Body of pancreas (tissue), 4 donors: ENCODE results near the gene HECW1. TPM values are rescaled to one million over a fixed set of nuclear protein-coding genes. Genes with fewer than 3 reads are reported as not detected.

Source experiments
- ATAC-seq: fragments of 150-250 bp; one replicate; pipeline ENCODE4 v1.9.1; 2016
- DNase-seq, 4 donors: peaks; one replicate each; pipeline ENCODE4 v3.0.0-alpha.2; 2019
- H3K27ac ChIP-seq, 4 donors: fragments of 200-600 bp; sonication (generic); 1 replicate in 3 of 4; 2 replicates in 1 of 4; pipeline versions ENCODE4 v1.5.1 to v1.6.1; 2016 to 2019; ENCODE audit warnings: mild to moderate bottlenecking in 1 of 4, mixed read lengths in 1 of 4, moderate library complexity in 1 of 4
- H3K27me3 ChIP-seq, 2 donors: fragments of 200-600 bp; sonication (generic); one replicate each; pipeline ENCODE4 v1.6.0; 2016; ENCODE audit warnings: mild to moderate bottlenecking in 1 of 2
- H3K36me3 ChIP-seq, 2 donors: fragments of 200-600 bp; sonication (generic); replicated peaks in 1 of 2; 2 replicates each; pipeline ENCODE4 v1.5.1; 2016; ENCODE audit warnings: low read depth in 2 of 2; ENCODE audit not compliant: insufficient read depth in 1 of 2
- H3K4me1 ChIP-seq: fragments of 200-600 bp; sonication (generic); one replicate; pipeline ENCODE4 v1.6.0; 2016
- H3K4me3 ChIP-seq, 2 donors: fragments of 200-600 bp; sonication (generic); 1 replicate in 1 of 2; 2 replicates in 1 of 2; pipeline ENCODE4 v1.5.1; 2016 to 2019
- H3K9me3 ChIP-seq, 3 donors: fragments of 200-600 bp; sonication (generic); 1 replicate in 2 of 3; 2 replicates in 1 of 3; pipeline ENCODE4 v1.5.1; 2016
- POLR2A ChIP-seq, 3 donors: fragments of 450-650 bp; IDR thresholded peaks; one replicate each; pipeline ENCODE4 v1.6.1; 2016; ENCODE audit warnings: antibody characterized with exemption in 3 of 3, mild to moderate bottlenecking in 2 of 3
- WGBS, 2 donors: methylation state at CpG; one replicate each; pipeline ENCODE4 v1.1.5; 2017; 5-methylcytosine and 5-hydroxymethylcytosine counted together
- intact Hi-C: fragments of 100-400 bp; cut with DNase I; formaldehyde crosslinking; loops from one replicate; pipeline ENCODE4 v1.15.1; 2023
- total RNA-seq, 2 donors: library from RNA; depleted of rRNA; stranded (reverse); fragments of >200 nt; gene quantifications; one replicate each; pipeline ENCODE4 v1.1.0, GENCODE V29; 2016
- TF ChIP-seq, protein P1 (sequence below), 7 experiments: fragments of 450-650 bp in 4 of 7; fragments of 200-600 bp in 3 of 7; sonication (generic) in 3 of 7; IDR thresholded peaks; one replicate each; pipeline ENCODE4 v1.5.1; 2016 to 2019; ENCODE audit warnings: antibody characterized with exemption in 7 of 7

The HECW1 gene
- total RNA-seq, 2 donors from 2014 or later, result under 0.01 TPM; not detected in 1

DNA sequence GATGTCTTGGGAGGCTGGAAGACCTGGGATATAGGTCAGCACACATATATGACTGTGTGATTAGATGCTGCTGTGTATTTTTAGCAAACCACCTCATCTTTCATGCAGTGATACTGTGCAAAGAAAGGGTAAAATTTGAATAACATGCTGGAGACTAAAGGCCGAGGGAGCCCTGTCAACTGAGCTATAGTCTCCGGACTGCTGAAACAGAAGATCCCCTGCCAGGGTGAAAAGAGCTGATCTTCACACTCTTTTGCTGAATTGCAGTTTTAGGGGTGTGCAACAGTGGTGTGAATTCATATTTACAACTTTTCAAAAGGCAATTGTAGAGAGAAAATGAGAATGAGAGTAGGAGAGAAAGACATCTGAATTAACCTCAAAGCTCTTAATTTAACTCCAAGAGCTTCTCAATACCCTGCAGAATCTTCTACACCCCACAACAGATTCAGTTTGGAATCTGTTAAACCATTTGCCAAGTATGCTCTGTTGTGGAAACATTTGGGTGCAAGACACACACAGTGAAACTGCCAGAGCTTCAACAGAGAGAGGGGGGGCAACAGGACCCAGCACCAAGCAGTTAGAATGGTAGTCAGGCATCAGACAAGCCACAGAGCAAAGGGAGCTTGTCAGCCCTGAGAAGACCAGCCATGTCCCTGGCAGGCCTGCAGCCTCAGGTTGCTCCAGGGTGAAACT, 280.3 kb downstream of the HECW1 start:
- Histone ChIP-seq H3K4me1 (no peaks in the 10 kb centered on the region), H3K27ac (no peak overlapping the region), H3K9me3 (no peaks in the 10 kb centered on the region), H3K36me3 (no peaks in the 10 kb centered on the region), H3K4me3 (no peak overlapping the region), H3K27me3 (no peaks in the 10 kb centered on the region)
- ATAC-seq (no peak), DNase-seq (no peak)
- no peak for TF ChIP-seq POLR2A (IDR thresholded peaks at IDR 0.05)
- TF ChIP-seq, protein P1, sequence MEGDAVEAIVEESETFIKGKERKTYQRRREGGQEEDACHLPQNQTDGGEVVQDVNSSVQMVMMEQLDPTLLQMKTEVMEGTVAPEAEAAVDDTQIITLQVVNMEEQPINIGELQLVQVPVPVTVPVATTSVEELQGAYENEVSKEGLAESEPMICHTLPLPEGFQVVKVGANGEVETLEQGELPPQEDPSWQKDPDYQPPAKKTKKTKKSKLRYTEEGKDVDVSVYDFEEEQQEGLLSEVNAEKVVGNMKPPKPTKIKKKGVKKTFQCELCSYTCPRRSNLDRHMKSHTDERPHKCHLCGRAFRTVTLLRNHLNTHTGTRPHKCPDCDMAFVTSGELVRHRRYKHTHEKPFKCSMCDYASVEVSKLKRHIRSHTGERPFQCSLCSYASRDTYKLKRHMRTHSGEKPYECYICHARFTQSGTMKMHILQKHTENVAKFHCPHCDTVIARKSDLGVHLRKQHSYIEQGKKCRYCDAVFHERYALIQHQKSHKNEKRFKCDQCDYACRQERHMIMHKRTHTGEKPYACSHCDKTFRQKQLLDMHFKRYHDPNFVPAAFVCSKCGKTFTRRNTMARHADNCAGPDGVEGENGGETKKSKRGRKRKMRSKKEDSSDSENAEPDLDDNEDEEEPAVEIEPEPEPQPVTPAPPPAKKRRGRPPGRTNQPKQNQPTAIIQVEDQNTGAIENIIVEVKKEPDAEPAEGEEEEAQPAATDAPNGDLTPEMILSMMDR (IDR thresholded peaks at IDR 0.05), result no peak
- intact Hi-C loops, result no loop called here
- 63 to 82% methylated on average over 2 of the region's 2 CpGs for WGBS, 2 donors

DNA sequence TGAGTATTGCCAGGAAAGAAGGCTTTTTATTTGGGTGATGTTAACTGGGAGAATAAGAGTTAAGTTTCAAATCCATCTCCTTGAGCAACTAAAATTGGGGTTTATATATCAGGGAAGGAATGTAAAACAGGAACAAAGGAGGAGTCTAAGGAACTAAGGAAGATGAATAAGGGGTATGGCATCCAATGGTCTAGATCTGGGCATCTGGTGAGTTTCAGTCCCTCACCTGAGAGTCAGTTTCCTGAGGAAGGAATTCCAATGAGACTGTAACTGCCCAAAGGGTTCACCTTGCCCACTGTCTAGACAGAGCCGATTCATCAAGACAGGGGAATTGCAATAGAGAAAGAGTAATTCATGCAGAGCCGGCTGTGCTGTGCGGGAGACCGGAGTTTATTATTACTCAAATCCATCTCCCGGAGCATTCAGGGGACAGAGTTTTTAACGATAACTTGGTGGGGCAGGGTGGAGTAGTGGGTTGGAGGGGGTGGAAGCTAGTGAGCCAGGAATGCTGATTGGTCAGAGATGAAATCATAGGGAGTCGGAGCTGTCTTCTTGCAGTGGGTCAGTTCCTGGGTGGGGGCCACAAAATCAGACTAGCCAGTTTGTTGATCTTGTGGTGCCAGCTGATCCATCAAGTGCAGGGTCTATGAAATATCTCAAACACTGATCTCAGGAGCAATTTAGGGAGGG, 282.1 kb downstream of the HECW1 start:
- H3K27me3 ChIP-seq, result no peaks in the 10 kb centered on the region
- H3K9me3 ChIP-seq, result no peaks in the 10 kb centered on the region
- ATAC-seq, result no peak
- WGBS, 2 donors, result 83 to 84% methylated on average over 7 of the region's 7 CpGs
- no peaks in the 10 kb centered on the region for H3K36me3 ChIP-seq
- TF ChIP-seq POLR2A (IDR thresholded peaks at IDR 0.05), result no peak
- TF ChIP-seq, protein P1 (IDR thresholded peaks at IDR 0.05), result no peak
- no peak overlapping the region for H3K27ac ChIP-seq
- intact Hi-C loops, result no loop called here
- no peaks in the 10 kb centered on the region for H3K4me1 ChIP-seq
- DNase-seq, result no peak
- H3K4me3 ChIP-seq, result no peak overlapping the region

DNA sequence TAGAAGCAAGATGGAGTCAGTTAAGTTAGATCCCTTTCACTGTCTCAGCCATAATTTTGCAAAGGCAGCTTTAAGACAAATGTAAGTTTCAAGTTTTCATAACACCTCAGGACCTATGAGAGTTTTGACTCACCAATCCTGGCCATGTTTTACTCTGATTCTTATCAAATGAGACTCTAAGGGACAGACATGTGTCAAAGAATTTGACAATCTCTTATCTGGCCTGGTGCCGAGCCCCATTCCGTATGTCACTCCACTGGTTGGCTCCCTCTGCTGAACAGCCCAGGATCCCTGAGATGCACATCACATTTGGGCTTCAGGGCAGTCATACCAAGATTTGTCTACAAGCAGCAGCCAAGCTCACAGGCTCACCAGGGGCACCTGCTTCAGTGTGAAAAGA, 282.9 kb downstream of the HECW1 start:
- no peaks in the 10 kb centered on the region for H3K27me3 ChIP-seq
- H3K27ac ChIP-seq, result no peak overlapping the region
- no peak for ATAC-seq
- H3K9me3 ChIP-seq, result no peaks in the 10 kb centered on the region
- intact Hi-C loops, result no loop called here
- no peak overlapping the region for H3K4me3 ChIP-seq
- no peaks in the 10 kb centered on the region for H3K36me3 ChIP-seq
- no peak for DNase-seq
- 21 to 25% methylated on average over 2 of the region's 2 CpGs for WGBS, 2 donors
- H3K4me1 ChIP-seq, result no peaks in the 10 kb centered on the region
- TF ChIP-seq, protein P1 (IDR thresholded peaks at IDR 0.05), result no peak
- no peak for TF ChIP-seq POLR2A (IDR thresholded peaks at IDR 0.05)

DNA sequence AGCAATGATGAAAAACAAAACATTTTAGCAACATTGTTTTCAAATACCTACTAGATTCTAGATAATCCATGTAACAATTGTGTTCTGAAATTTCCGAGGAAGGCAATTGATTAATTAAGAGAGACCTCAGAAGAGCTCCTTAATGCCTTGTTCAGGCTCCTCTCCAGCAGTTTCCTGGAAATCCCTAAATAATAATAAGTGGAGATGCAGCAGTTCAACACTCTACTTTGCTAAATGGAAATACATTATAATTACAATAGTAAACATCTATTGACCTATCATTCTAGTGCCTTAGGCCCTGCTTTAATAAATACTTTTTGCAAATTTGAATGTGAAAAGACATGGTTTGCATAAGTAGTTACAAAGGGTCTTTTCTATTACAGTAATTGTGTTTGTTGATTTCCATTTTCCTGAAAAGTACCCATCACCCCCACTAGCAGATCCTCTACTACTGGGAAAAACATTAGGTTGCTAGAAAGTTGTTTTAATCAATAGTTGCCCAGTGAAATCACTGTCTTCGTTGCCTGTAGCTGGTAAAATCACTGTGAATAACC, 283.8 kb downstream of the HECW1 start:
- H3K27me3 ChIP-seq, result no peaks in the 10 kb centered on the region
- no peak for TF ChIP-seq POLR2A (IDR thresholded peaks at IDR 0.05)
- TF ChIP-seq, protein P1 (IDR thresholded peaks at IDR 0.05), result no peak
- H3K9me3 ChIP-seq, result no peaks in the 10 kb centered on the region
- no peak overlapping the region for H3K4me3 ChIP-seq
- DNase-seq (no peak), ATAC-seq (no peak)
- intact Hi-C loops, result no loop called here
- no peaks in the 10 kb centered on the region for H3K4me1 ChIP-seq
- no peaks in the 10 kb centered on the region for H3K36me3 ChIP-seq
- no peak overlapping the region for H3K27ac ChIP-seq
- 51 to 56% methylated on average over 2 of the region's 2 CpGs for WGBS, 2 donors
